ENCODE measurements around the gene VWA5B1.

Gene VWA5B1

GRCh38 chr1:20361805-20362381 is 71.2 kb downstream of the VWA5B1 start:
- Histone ChIP-seq H3K4me1 (ENCODE audit: control insufficient read depth, low read depth, low read length) (peaks cover 3% of the 10 kb centered on the region), H3K27ac (ENCODE audit: low read length) (no peak overlapping the region), H3K9ac (ENCODE audit: low read length) (no peak overlapping the region), H3K27me3 (ENCODE audit: control insufficient read depth, insufficient read depth, low read length) (peaks cover 38% of the 10 kb centered on the region), H3K36me3 (ENCODE audit: control insufficient read depth, low read depth, low read length) (no peaks in the 10 kb centered on the region), H3K4me3 (ENCODE audit: low read length) (no peak overlapping the region), H3K9me3 (ENCODE audit: control insufficient read depth, low read depth, low read length) (no peaks in the 10 kb centered on the region)

GRCh38 chr1:20362856-20363255 is 72.2 kb downstream of the VWA5B1 start:
- no peak overlapping the region for H3K27ac ChIP-seq (ENCODE audit: low read length)
- peaks cover 3% of the 10 kb centered on the region for H3K4me1 ChIP-seq (ENCODE audit: control insufficient read depth, low read depth, low read length)
- H3K9ac ChIP-seq (ENCODE audit: low read length): no peak overlapping the region
- H3K36me3 ChIP-seq (ENCODE audit: control insufficient read depth, low read depth, low read length): no peaks in the 10 kb centered on the region
- no peak overlapping the region for H3K4me3 ChIP-seq (ENCODE audit: low read length)
- no peaks in the 10 kb centered on the region for H3K9me3 ChIP-seq (ENCODE audit: control insufficient read depth, low read depth, low read length)
- peaks cover 47% of the 10 kb centered on the region for H3K27me3 ChIP-seq (ENCODE audit: control insufficient read depth, insufficient read depth, low read length)

GRCh38 chr1:20365421-20366055 is 74.9 kb downstream of the VWA5B1 start:
- Histone ChIP-seq H3K4me1 (ENCODE audit: control insufficient read depth, low read depth, low read length) (no peaks in the 10 kb centered on the region), H3K36me3 (ENCODE audit: control insufficient read depth, low read depth, low read length) (no peaks in the 10 kb centered on the region), H3K9me3 (ENCODE audit: control insufficient read depth, low read depth, low read length) (no peaks in the 10 kb centered on the region), H3K4me3 (ENCODE audit: low read length) (peak overlapping the region; percentile 56), H3K9ac (ENCODE audit: low read length) (no peak overlapping the region), H3K27me3 (ENCODE audit: control insufficient read depth, insufficient read depth, low read length) (peaks cover 72% of the 10 kb centered on the region), H3K27ac (ENCODE audit: low read length) (no peak overlapping the region)

GRCh38 chr1:20366056-20366462 is 75.4 kb downstream of the VWA5B1 start:
- no peak overlapping the region for H3K9ac ChIP-seq (ENCODE audit: low read length)
- H3K9me3 ChIP-seq (ENCODE audit: control insufficient read depth, low read depth, low read length): no peaks in the 10 kb centered on the region
- H3K27ac ChIP-seq (ENCODE audit: low read length): no peak overlapping the region
- H3K27me3 ChIP-seq (ENCODE audit: control insufficient read depth, insufficient read depth, low read length): peaks cover 77% of the 10 kb centered on the region
- peak overlapping the region; percentile 56 for H3K4me3 ChIP-seq (ENCODE audit: low read length)
- no peaks in the 10 kb centered on the region for H3K36me3 ChIP-seq (ENCODE audit: control insufficient read depth, low read depth, low read length)
- H3K4me1 ChIP-seq (ENCODE audit: control insufficient read depth, low read depth, low read length): no peaks in the 10 kb centered on the region

GRCh38 chr1:20366463-20367115 is 75.9 kb downstream of the VWA5B1 start:
- H3K27me3 ChIP-seq (ENCODE audit: control insufficient read depth, insufficient read depth, low read length): peaks cover 81% of the 10 kb centered on the region
- H3K27ac ChIP-seq (ENCODE audit: low read length): no peak overlapping the region
- H3K9ac ChIP-seq (ENCODE audit: low read length): no peak overlapping the region
- H3K9me3 ChIP-seq (ENCODE audit: control insufficient read depth, low read depth, low read length): no peaks in the 10 kb centered on the region
- H3K4me1 ChIP-seq (ENCODE audit: control insufficient read depth, low read depth, low read length): no peaks in the 10 kb centered on the region
- no peaks in the 10 kb centered on the region for H3K36me3 ChIP-seq (ENCODE audit: control insufficient read depth, low read depth, low read length)
- H3K4me3 ChIP-seq (ENCODE audit: low read length): peak overlapping the region; percentile 56

GRCh38 chr1:20367116-20367585 is 76.5 kb downstream of the VWA5B1 start:
- Histone ChIP-seq H3K4me1 (ENCODE audit: control insufficient read depth, low read depth, low read length) (no peaks in the 10 kb centered on the region), H3K36me3 (ENCODE audit: control insufficient read depth, low read depth, low read length) (no peaks in the 10 kb centered on the region), H3K4me3 (ENCODE audit: low read length) (peak overlapping the region; percentile 56), H3K27me3 (ENCODE audit: control insufficient read depth, insufficient read depth, low read length) (peaks cover 87% of the 10 kb centered on the region), H3K27ac (ENCODE audit: low read length) (no peak overlapping the region), H3K9ac (ENCODE audit: low read length) (no peak overlapping the region), H3K9me3 (ENCODE audit: control insufficient read depth, low read depth, low read length) (no peaks in the 10 kb centered on the region)

- Histone ChIP-seq H3K27ac (ENCODE audit: low read length) (no peak overlapping the region), H3K4me3 (ENCODE audit: low read length) (no peak overlapping the region), H3K9me3 (ENCODE audit: control insufficient read depth, low read depth, low read length) (no peaks in the 10 kb centered on the region), H3K9ac (ENCODE audit: low read length) (no peak overlapping the region), H3K4me1 (ENCODE audit: control insufficient read depth, low read depth, low read length) (no peaks in the 10 kb centered on the region), H3K27me3 (ENCODE audit: control insufficient read depth, insufficient read depth, low read length) (peaks cover 90% of the 10 kb centered on the region), H3K36me3 (ENCODE audit: control insufficient read depth, low read depth, low read length) (no peaks in the 10 kb centered on the region)
These were observed 77.0 kb downstream of the VWA5B1 start for GRCh38 chr1:20367626-20368025.

- Histone ChIP-seq H3K4me3 (ENCODE audit: low read length) (no peak overlapping the region), H3K27ac (ENCODE audit: low read length) (no peak overlapping the region), H3K4me1 (ENCODE audit: control insufficient read depth, low read depth, low read length) (no peaks in the 10 kb centered on the region), H3K27me3 (ENCODE audit: control insufficient read depth, insufficient read depth, low read length) (peaks cover 85% of the 10 kb centered on the region), H3K9me3 (ENCODE audit: control insufficient read depth, low read depth, low read length) (no peaks in the 10 kb centered on the region), H3K9ac (ENCODE audit: low read length) (no peak overlapping the region), H3K36me3 (ENCODE audit: control insufficient read depth, low read depth, low read length) (no peaks in the 10 kb centered on the region)
These were observed 78.3 kb downstream of the VWA5B1 start for GRCh38 chr1:20368866-20369470.

- no peaks in the 10 kb centered on the region for H3K9me3 ChIP-seq (ENCODE audit: control insufficient read depth, low read depth, low read length)
- H3K4me1 ChIP-seq (ENCODE audit: control insufficient read depth, low read depth, low read length): no peaks in the 10 kb centered on the region
- H3K9ac ChIP-seq (ENCODE audit: low read length): no peak overlapping the region
- no peak overlapping the region for H3K27ac ChIP-seq (ENCODE audit: low read length)
- no peak overlapping the region for H3K4me3 ChIP-seq (ENCODE audit: low read length)
- H3K36me3 ChIP-seq (ENCODE audit: control insufficient read depth, low read depth, low read length): no peaks in the 10 kb centered on the region
- H3K27me3 ChIP-seq (ENCODE audit: control insufficient read depth, insufficient read depth, low read length): peaks cover 74% of the 10 kb centered on the region
These were observed 80.0 kb downstream of the VWA5B1 start for GRCh38 chr1:20370698-20371097.

GRCh38 chr1:20371411-20371810 is 80.7 kb downstream of the VWA5B1 start:
- no peaks in the 10 kb centered on the region for H3K36me3 ChIP-seq (ENCODE audit: control insufficient read depth, low read depth, low read length)
- H3K27me3 ChIP-seq (ENCODE audit: control insufficient read depth, insufficient read depth, low read length): peaks cover 74% of the 10 kb centered on the region
- no peak overlapping the region for H3K27ac ChIP-seq (ENCODE audit: low read length)
- no peak overlapping the region for H3K9ac ChIP-seq (ENCODE audit: low read length)
- H3K4me3 ChIP-seq (ENCODE audit: low read length): no peak overlapping the region
- H3K9me3 ChIP-seq (ENCODE audit: control insufficient read depth, low read depth, low read length): no peaks in the 10 kb centered on the region
- no peaks in the 10 kb centered on the region for H3K4me1 ChIP-seq (ENCODE audit: control insufficient read depth, low read depth, low read length)

- no peaks in the 10 kb centered on the region for H3K9me3 ChIP-seq (ENCODE audit: control insufficient read depth, low read depth, low read length)
- H3K36me3 ChIP-seq (ENCODE audit: control insufficient read depth, low read depth, low read length): no peaks in the 10 kb centered on the region
- no peaks in the 10 kb centered on the region for H3K4me1 ChIP-seq (ENCODE audit: control insufficient read depth, low read depth, low read length)
- H3K27me3 ChIP-seq (ENCODE audit: control insufficient read depth, insufficient read depth, low read length): peaks cover 73% of the 10 kb centered on the region
- no peak overlapping the region for H3K4me3 ChIP-seq (ENCODE audit: low read length)
- H3K27ac ChIP-seq (ENCODE audit: low read length): no peak overlapping the region
- H3K9ac ChIP-seq (ENCODE audit: low read length): no peak overlapping the region
These were observed 81.2 kb downstream of the VWA5B1 start for GRCh38 chr1:20371883-20372282.

All from iPS-18a (cell line).